Panc1 (cell line): ENCODE data around the gene SCN9A. TPM values are rescaled to one million over a fixed set of nuclear protein-coding genes. Genes with fewer than 3 reads are reported as not detected.

ENCODE experiments used
- ATAC-seq: fragments of 200-7000 bp; cut with Tn5 transposase; 2 replicates; pipeline ENCODE4 v1.9.1; 2020; ENCODE audit warnings: mild to moderate bottlenecking, moderate library complexity
- BruUV-seq: library from RNA; stranded (reverse); fragments of 400-500 nt; replicated peaks from 2 replicates; lab custom pipeline; 2021; lab: Mats Ljungman, UMichigan
- CTCF ChIA-PET: fragments of 300-600 bp; sonication (Branson Sonifier 250); formaldehyde crosslinking; loops from one replicate; lab custom pipeline; 2022; ENCODE audit warnings: antibody characterized with exemption; lab: Charles Lee
- POLR2A ChIA-PET: fragments of 300-600 bp; sonication (Branson Sonifier 250); formaldehyde crosslinking; loops from one replicate; lab custom pipeline; 2022; ENCODE audit warnings: antibody characterized with exemption; lab: Charles Lee
- DNase-seq: peaks from one replicate; pipeline ENCODE4 v3.0.0-alpha.2; 2010; ENCODE audit warnings: low read depth, low spot score
- H3K27ac ChIP-seq: 2 replicates; pipeline ENCODE4 v1.5.1; 2011; ENCODE audit warnings: mild to moderate bottlenecking, low read length, inconsistent platforms
- H3K27me3 ChIP-seq: fragments of 200-500 bp; sonication (Bioruptor generic); 2 replicates; pipeline ENCODE4 v1.6.0; 2014; ENCODE audit warnings: low read length, inconsistent platforms; ENCODE audit not compliant: control insufficient read depth, insufficient read depth
- H3K36me3 ChIP-seq: fragments of 200-500 bp; sonication (Bioruptor generic); 2 replicates; pipeline ENCODE4 v1.5.1; 2014; ENCODE audit warnings: inconsistent platforms, mild to moderate bottlenecking, low read length, moderate library complexity; ENCODE audit not compliant: control insufficient read depth, insufficient read depth
- H3K4me1 ChIP-seq: 2 replicates; pipeline ENCODE4 v1.5.1; 2011; ENCODE audit warnings: inconsistent platforms, mild to moderate bottlenecking, low read length, moderate library complexity; ENCODE audit not compliant: control insufficient read depth, insufficient read depth
- H3K4me3 ChIP-seq, 2 experiments: 2 replicates each; pipeline ENCODE4 v1.5.1; 2011 to 2012; ENCODE audit warnings: low read depth in 2 of 2, low read length in 2 of 2, mild to moderate bottlenecking in 2 of 2, inconsistent platforms in 1 of 2, moderate library complexity in 1 of 2
- H3K9me3 ChIP-seq: fragments of 200-500 bp; sonication (Bioruptor generic); 2 replicates; pipeline ENCODE4 v1.5.1; 2014; ENCODE audit warnings: low read depth, mild to moderate bottlenecking, inconsistent platforms, low read length, moderate library complexity; ENCODE audit not compliant: control insufficient read depth, insufficient read depth
- CTCF ChIP-seq: fragments of 450-650 bp; IDR thresholded peaks from 2 replicates; pipeline ENCODE4 v1.5.1; 2017; ENCODE audit warnings: mild to moderate bottlenecking
- POLR2AphosphoS5 ChIP-seq: IDR thresholded peaks from 2 replicates; pipeline ENCODE4 v1.6.1; 2012; ENCODE audit warnings: mild to moderate bottlenecking, low read depth, low read length, moderate library complexity
- REST ChIP-seq, 2 experiments: IDR thresholded peaks; 2 replicates each; pipeline ENCODE4 v1.6.1; 2011 to 2012; ENCODE audit warnings: low read depth in 2 of 2, control low read depth in 1 of 2, low read length in 1 of 2, mild to moderate bottlenecking in 1 of 2, moderate library complexity in 1 of 2; ENCODE audit not compliant: insufficient read depth in 1 of 2
- SIN3A ChIP-seq: IDR thresholded peaks from 2 replicates; pipeline ENCODE4 v1.6.1; 2012; ENCODE audit warnings: low read depth, mild to moderate bottlenecking, low read length, moderate library complexity, borderline replicate concordance; ENCODE audit not compliant: insufficient read depth
- TCF7L2 ChIP-seq: IDR thresholded peaks from 2 replicates; pipeline ENCODE4 v1.6.1; 2011; ENCODE audit warnings: mild to moderate bottlenecking, low read depth, low read length, inconsistent platforms
- in situ Hi-C: cut with HindIII; loops from 2 replicates; pipeline ENCODE4 v1.10.0; 2016; ENCODE audit warnings: low sequenced_read_pairs, low pct_unique_long_range_greater_than_20kb
- intact Hi-C: fragments of 100-400 bp; cut with micrococcal nuclease; formaldehyde crosslinking; loops from one replicate; pipeline ENCODE4 v1.10.0; 2022; ENCODE audit not compliant: unreplicated experiment
- total RNA-seq: library from RNA; stranded (reverse); gene quantifications from one replicate; pipeline ENCODE4 v1.2.1, GENCODE V29; 2021; ENCODE audit not compliant: unreplicated experiment

SCN9A gene
- total RNA-seq, 1 experiment from 2014 or later: 0.10 TPM

- in situ Hi-C loops: no loop called here
- ATAC-seq: no peak
- no peak overlapping the region for H3K27ac ChIP-seq
- H3K4me1 ChIP-seq: no peaks in the 10 kb centered on the region
- H3K9me3 ChIP-seq: no peaks in the 10 kb centered on the region
- no peaks in the 10 kb centered on the region for H3K27me3 ChIP-seq
- ChIA-PET CTCF (no interaction called here), POLR2A (no interaction called here)
- no peak for DNase-seq
- no peaks in the 10 kb centered on the region for H3K36me3 ChIP-seq
- no TSS peak for BruUV-seq
- H3K4me3 ChIP-seq: no peak overlapping the region
- TF ChIP-seq TCF7L2 (no peak), CTCF (no peak), SIN3A (no peak), POLR2AphosphoS5 (no peak), REST (IDR thresholded peaks at IDR 0.05; ENCODE audit: insufficient read depth in 1 of 2, low read depth in 2 of 2, low read length in 1 of 2) (no peak)
- intact Hi-C loops: loop anchor here (5.0 kb wide), 1 partner anchor 232 kb away; the partner anchor contains the start of gene TTC21B
Observed at GRCh38 chr2:166184789-166185188, 191.0 kb downstream of the SCN9A start.

DNA sequence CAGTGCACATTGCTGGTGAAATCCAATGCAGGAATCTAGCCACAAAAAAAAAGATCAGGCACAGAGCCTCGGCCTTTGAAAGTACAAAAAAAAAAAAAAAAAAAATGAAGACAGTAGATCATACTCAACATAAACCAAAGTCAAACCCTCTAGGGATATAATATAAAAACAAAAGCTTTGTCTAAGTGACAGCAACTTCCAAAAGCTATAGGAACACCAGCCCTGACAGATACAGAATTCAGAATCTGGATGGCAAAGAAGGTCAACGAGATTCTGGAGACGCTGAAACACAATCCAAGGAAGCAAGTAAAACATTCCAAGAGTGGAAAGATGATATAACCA lies 194.0 kb downstream of the SCN9A start:
- TF ChIP-seq CTCF (peak; percentile 53), SIN3A (no peak), TCF7L2 (no peak), REST (IDR thresholded peaks at IDR 0.05; ENCODE audit: insufficient read depth in 1 of 2, low read depth in 2 of 2, low read length in 1 of 2) (no peak)
- ChIA-PET CTCF (interaction anchor here (0.5 kb wide), 1 partner anchor 119 kb away, joined by 8 read pairs; no protein-coding TSS in a partner anchor), POLR2A (no interaction called here)
- H3K27ac ChIP-seq: no peak overlapping the region
- intact Hi-C loops (loop anchor here (5.0 kb wide), 1 partner anchor 229 kb away; the partner anchor contains the start of gene TTC21B), in situ Hi-C loops (no loop called here)
- H3K27me3 ChIP-seq: no peaks in the 10 kb centered on the region
- DNase-seq: no peak
- no peaks in the 10 kb centered on the region for H3K9me3 ChIP-seq
- BruUV-seq: no TSS peak
- ATAC-seq: no peak
- H3K4me3 ChIP-seq: no peak overlapping the region
- H3K4me1 ChIP-seq: no peaks in the 10 kb centered on the region
- H3K36me3 ChIP-seq: no peaks in the 10 kb centered on the region
